ENCODE results near the gene CHL1.

DNA sequence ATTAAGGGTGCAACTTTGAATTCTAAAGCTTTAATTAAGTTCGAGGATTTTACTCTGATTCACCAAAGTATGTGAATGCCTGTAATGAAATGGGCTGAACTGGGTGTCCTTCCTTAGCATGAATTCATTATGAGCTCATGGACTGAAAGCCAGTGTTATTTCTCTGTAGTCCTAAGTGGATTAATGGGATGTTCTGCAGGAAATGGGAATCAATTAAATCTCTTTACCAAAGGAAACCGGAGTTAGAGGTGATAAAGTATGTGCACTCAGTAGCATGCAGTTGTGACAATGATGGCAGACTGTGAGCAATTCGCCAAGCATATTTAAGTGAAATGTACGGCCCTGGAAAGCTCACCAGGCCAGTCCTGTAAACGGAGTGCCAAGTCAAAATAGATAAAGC lies 138.7 kb downstream of the CHL1 start:
- TF ChIP-seq POLR2A (IDR thresholded peaks at IDR 0.05; ENCODE audit: low read length) (no peak), GATA1 (IDR thresholded peaks at IDR 0.05; ENCODE audit: low read depth, low read length) (no peak)

Measured in erythroblast (primary cell).